Activated CD8-positive, alpha-beta memory T cell treated with anti-CD3 and anti-CD28 coated beads, Interleukin-2, amount 50 U/mL, for 1 hour (primary cell): ENCODE results near the gene LYST.
"Not testable (repeated sequence)": the region's sequence is repeated elsewhere in the genome, so short reads cannot be mapped to it uniquely, and the experiment has no call there.

Experiments
- DNase-seq: peaks from one replicate; pipeline ENCODE4 v3.0.0-alpha.2; 2020; ENCODE audit errors: extremely low read depth

The LYST gene

GRCh38 chr1:235766794-235767285 lies 99.9 kb downstream of the LYST start:
- DNase-seq: no peak

GRCh38 chr1:235763962-235764361 lies 102.7 kb downstream of the LYST start:
- no peak for DNase-seq

- no peak for DNase-seq
Observed at GRCh38 chr1:235759336-235759735, 107.4 kb downstream of the LYST start.

DNA sequence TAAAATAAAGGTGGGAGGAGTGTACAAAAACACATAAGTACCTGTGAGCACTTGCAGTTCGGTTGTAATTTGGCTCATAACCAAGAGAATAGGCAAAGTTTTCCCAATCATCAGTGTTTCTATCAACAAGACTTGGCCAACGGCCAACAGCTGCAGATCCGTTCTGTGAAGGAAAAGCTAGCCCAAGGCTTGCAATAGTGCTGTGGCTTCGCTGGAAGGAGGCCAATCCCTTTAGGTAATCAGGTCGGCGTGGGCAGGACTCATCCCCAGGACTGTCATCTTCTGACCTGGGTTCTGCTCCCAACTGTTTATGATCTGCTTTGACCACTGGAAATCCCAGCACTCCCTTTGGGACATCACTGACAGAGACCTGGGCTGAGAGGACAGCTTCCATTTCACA lies 107.8 kb downstream of the LYST start:
- no peak for DNase-seq

GRCh38 chr1:235757587-235758096 lies 109.1 kb downstream of the LYST start:
- no peak for DNase-seq

DNA sequence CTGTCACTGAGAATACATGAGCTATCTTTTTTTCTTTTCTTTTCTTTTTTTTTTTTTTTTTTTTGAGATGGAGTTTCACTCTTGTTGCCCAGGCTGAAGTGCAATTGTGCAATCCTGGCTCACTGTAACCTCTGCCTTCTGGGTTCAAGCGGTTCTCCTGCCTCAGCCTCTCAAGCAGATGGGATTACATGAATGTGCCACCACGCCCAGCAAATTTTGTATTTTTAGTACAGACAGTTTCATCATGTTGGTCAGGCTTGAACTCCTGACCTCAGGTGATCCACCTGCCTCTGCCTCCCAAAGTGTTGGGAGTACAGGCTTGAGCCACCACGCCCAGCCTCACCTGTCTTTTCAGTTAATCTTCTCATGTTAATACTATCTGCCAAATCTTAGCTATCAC lies 112.5 kb downstream of the LYST start:
- not testable (repeated sequence) for DNase-seq

- no peak for DNase-seq
Observed at GRCh38 chr1:235749755-235750300, 116.9 kb downstream of the LYST start.

GRCh38 chr1:235748747-235749146 lies 118.0 kb downstream of the LYST start:
- DNase-seq: no peak

GRCh38 chr1:235746245-235746644 lies 120.5 kb downstream of the LYST start:
- no peak for DNase-seq

- no peak for DNase-seq
Observed at GRCh38 chr1:235745503-235746136, 121.1 kb downstream of the LYST start.

- no peak for DNase-seq
Observed at GRCh38 chr1:235742914-235743599, 123.6 kb downstream of the LYST start.

DNA sequence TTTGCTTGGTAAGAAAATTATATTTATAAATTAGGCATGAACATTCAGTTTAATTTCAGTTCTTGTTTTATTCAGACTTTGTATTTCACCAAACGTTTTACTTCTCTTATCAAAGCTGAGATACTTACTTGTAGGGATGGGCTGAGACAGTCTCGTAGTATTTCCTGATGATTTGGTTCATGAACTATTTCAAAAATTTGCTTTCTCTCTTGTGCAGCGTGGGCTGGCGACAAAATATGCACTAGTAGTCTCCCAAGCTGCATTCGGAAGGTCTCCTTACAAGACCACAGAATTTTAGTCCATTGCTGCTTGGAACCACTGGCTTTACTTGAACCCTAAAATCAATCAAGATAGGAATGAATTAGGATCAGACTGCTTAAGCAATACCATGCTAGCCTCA lies 125.4 kb downstream of the LYST start:
- no peak for DNase-seq

GRCh38 chr1:235739631-235740030 lies 127.1 kb downstream of the LYST start:
- DNase-seq: no peak

DNA sequence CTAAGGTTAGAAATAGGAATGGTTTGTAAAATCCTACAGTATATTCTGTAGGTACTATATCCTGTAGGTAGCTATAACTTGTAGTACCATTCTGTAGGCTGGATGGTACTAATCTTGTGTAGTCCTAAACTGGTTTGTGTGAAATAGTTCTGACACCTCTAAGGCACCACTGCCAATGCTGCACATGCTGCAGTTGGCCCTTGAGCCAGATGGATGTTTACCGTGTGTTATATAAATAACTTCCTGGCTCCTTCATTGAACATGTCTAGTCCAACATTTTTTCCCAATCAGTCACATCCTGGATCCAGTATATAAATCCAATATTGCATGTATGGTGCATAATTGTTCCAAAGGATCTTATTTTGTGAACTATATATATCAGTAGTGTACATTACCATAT lies 127.6 kb downstream of the LYST start:
- DNase-seq: no peak

- no peak for DNase-seq
Observed at GRCh38 chr1:235737751-235738150, 129.0 kb downstream of the LYST start.

- DNase-seq: no peak
Observed at GRCh38 chr1:235736263-235736662, 130.4 kb downstream of the LYST start.

- DNase-seq: no peak
Observed at GRCh38 chr1:235735621-235736020, 131.1 kb downstream of the LYST start.

DNA sequence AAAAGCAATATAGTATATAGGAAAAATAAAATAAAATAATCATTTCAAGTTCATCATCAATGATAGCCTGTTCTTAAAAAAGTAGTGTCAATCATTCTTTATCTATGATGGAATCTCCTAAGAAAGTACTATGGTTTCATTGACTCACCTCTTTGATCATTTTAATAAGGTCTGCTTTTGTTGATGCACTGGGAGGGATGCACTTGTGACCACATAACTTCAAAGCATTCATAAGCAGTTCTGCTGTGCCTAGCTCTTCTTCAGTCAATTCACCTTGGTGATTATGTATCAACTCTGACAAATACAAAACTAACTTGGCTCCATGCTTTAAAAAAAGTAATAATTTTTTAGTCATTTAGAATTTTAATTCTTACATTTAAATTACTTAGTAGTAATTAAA lies 132.4 kb downstream of the LYST start:
- no peak for DNase-seq

- DNase-seq: no peak
Observed at GRCh38 chr1:235730007-235730406, 136.7 kb downstream of the LYST start.

DNA sequence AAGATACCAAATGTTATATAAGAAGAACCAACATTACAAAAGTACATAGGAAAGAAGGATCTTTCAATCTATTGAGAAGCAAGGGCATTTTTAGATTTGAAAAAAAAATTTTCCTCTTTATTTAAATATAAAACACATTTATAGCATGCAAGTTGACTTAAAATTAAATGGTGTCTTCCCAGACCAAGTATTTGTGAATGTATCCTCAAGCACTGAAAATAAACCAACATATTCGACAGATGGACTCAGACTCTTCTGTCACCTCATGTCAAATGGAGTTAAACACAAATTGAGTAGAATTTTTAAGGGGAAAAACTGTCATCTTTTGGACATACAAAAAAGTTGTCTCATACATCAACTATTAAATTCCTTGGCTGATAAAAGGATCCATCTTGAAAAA lies 140.1 kb downstream of the LYST start:
- no peak for DNase-seq

DNA sequence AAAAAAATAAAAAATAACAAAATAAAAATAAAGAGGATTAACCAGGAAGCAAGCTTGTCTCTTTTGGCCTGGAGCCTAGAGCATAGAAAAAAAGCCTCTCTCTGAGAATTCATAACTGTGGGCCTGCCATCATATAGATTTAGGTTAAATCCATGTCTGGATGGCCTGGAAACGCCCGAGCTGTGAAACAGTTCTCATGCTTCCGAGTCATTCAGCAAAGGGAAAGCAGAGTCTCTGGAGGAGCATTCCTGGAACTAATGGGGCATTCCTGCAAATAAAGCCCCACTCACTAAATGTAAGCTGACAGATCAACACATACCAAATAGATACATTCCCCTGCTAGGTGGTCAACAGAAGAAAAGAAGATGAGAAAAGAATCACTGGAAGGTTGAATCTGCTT lies 141.3 kb downstream of the LYST start:
- DNase-seq: no peak

DNA sequence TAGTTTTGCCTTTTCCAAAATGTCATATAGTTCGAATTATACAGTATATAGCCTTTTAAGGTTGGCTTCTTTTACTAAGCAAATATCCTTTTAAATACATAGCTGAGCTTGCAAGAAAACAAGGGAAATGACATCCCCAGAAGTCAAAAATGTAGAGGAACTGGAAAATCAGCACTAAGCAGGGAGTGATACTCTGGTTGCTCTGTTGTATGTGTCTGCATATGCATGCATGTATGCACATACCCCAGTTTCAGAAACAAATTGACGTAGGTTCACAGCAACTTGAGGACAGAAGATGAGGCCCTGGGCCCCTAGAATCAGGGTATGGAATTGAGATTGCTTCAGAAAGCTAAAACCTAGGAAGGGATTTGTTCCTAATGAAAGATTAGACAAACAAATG lies 142.0 kb downstream of the LYST start:
- DNase-seq: no peak

GRCh38 chr1:235722858-235723257 lies 143.8 kb downstream of the LYST start:
- DNase-seq: no peak
